Osteocyte (in vitro differentiated cells): ENCODE measurements around the gene ITSN2. TPM values are rescaled to one million over a fixed set of nuclear protein-coding genes. Genes with fewer than 3 reads are reported as not detected.

Experiments used
- DNase-seq: peaks from one replicate; pipeline ENCODE4 v3.0.0; 2021; ENCODE audit warnings: mixed read lengths; ENCODE audit not compliant: unreplicated experiment; ENCODE audit errors: extremely low spot score
- H3K27ac Mint-ChIP-seq: one replicate; pipeline ENCODE4 v1.8.0; 2021; ENCODE audit warnings: mild to moderate bottlenecking, mixed read lengths; ENCODE audit not compliant: unreplicated experiment
- H3K27me3 Mint-ChIP-seq: one replicate; pipeline ENCODE4 v1.8.0; 2021; ENCODE audit warnings: mixed read lengths; ENCODE audit not compliant: unreplicated experiment
- H3K36me3 Mint-ChIP-seq: one replicate; pipeline ENCODE4 v1.8.0; 2021; ENCODE audit warnings: mixed read lengths; ENCODE audit not compliant: unreplicated experiment
- H3K4me1 Mint-ChIP-seq: one replicate; pipeline ENCODE4 v1.8.0; 2021; ENCODE audit warnings: mixed read lengths; ENCODE audit not compliant: unreplicated experiment
- H3K4me3 Mint-ChIP-seq: one replicate; pipeline ENCODE4 v1.8.0; 2021; ENCODE audit warnings: mild to moderate bottlenecking, moderate library complexity, mixed read lengths; ENCODE audit not compliant: unreplicated experiment
- H3K9me3 Mint-ChIP-seq: one replicate; pipeline ENCODE4 v1.8.0; 2021; ENCODE audit warnings: mixed read lengths; ENCODE audit not compliant: unreplicated experiment
- CTCF ChIP-seq: fragments of 200-600 bp; sonication (generic); IDR thresholded peaks from 2 replicates; pipeline ENCODE4 v1.5.0; 2021; ENCODE audit warnings: antibody characterized with exemption, mild to moderate bottlenecking, moderate library complexity
- total RNA-seq: library from RNA; stranded (reverse); gene quantifications from 2 replicates; pipeline ENCODE4 v1.2.1, GENCODE V29; 2021

ITSN2 gene
- total RNA-seq, 1 donor from 2014 or later, result 32.1 TPM

DNA sequence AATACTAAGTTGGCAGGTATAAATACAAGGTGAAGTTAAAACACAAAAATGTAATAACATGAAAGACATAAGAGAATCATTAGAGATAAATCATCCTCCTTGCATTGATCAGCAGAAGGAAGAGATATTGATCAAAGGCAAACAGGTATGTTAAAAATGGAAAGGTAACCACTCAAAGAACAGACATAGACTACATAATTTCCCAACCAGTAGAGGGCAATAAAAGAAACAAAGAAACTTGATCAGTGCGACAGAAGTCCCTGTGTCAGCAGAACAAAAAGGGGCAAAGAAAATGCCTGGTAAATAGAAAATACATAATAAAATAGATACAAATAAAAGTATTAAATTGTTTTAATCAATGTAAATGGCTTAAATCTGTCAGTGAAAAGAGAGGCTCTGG is 131.9 kb downstream of the ITSN2 start:
- no peak overlapping the region for H3K4me3 Mint-ChIP-seq
- H3K36me3 Mint-ChIP-seq, result peaks cover 8% of the 10 kb centered on the region
- no peaks in the 10 kb centered on the region for H3K9me3 Mint-ChIP-seq
- no peak for DNase-seq
- no peak overlapping the region for H3K27ac Mint-ChIP-seq
- no peaks in the 10 kb centered on the region for H3K27me3 Mint-ChIP-seq
- peak; percentile 55 for TF ChIP-seq CTCF
- H3K4me1 Mint-ChIP-seq, result no peaks in the 10 kb centered on the region

DNA sequence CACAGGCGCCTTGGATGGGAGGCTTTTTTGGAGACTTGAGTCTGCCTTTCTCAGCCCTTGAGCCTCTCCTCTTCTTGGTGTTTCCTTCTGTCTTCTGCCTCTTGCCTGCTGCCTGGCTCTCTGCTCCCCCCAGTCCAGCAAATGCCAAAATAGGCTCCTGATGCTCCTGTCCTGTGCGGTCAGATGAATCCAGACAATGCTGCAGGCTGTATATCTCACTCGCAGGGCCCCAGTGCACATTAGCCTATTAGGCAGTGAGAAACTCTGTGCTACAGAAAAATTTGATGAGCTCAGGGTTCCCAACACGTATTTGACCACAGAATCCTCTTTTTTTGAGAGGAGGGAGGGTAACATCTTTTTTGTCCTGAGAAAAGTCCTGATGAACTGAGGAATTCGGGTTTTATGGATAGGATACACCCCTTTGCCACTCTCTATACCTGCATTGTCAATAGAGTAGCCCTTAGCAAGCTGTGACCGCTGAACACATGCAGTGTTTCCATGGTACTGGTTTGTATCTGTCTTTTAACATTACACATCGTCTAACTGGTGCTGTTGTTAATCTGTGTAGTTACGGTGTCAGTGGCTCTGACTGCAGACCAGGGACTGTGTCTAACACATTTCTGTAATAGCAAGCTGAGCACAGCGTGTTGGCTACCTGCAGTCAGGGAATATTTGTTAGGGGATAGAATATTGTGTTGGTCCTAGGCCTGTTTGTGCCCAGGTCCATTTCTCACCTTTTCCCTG is 134.7 kb downstream of the ITSN2 start:
- no peaks in the 10 kb centered on the region for H3K9me3 Mint-ChIP-seq
- H3K27me3 Mint-ChIP-seq, result no peaks in the 10 kb centered on the region
- no peak for TF ChIP-seq CTCF
- H3K36me3 Mint-ChIP-seq, result peaks cover 8% of the 10 kb centered on the region
- no peaks in the 10 kb centered on the region for H3K4me1 Mint-ChIP-seq
- H3K4me3 Mint-ChIP-seq, result no peak overlapping the region
- no peak overlapping the region for H3K27ac Mint-ChIP-seq
- no peak for DNase-seq

DNA sequence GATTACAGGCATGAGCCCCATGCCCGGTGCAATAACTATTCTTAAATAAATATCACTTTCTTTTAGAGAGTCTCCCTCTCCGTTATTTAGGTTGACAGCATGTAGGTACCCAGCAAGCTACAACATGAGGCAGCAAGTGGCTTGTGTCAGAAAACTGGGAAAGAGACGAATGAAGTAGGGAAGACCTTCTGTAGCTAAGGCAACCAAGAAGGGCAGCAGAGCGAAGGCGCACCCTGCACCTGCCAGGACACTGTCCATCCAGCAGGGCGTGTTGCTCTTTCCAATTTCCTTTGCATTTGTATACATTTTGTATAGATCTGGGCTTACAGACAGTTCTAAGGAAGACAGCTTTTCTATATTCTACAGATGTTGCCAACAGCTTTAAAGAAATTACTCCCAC is 137.4 kb downstream of the ITSN2 start:
- no peaks in the 10 kb centered on the region for H3K9me3 Mint-ChIP-seq
- no peaks in the 10 kb centered on the region for H3K4me1 Mint-ChIP-seq
- no peak for DNase-seq
- H3K36me3 Mint-ChIP-seq, result peaks cover 17% of the 10 kb centered on the region
- H3K27me3 Mint-ChIP-seq, result no peaks in the 10 kb centered on the region
- no peak overlapping the region for H3K4me3 Mint-ChIP-seq
- H3K27ac Mint-ChIP-seq, result no peak overlapping the region
- TF ChIP-seq CTCF, result no peak

- no peak for TF ChIP-seq CTCF
- no peaks in the 10 kb centered on the region for H3K9me3 Mint-ChIP-seq
- no peak overlapping the region for H3K27ac Mint-ChIP-seq
- H3K36me3 Mint-ChIP-seq, result peaks cover 18% of the 10 kb centered on the region
- H3K4me3 Mint-ChIP-seq, result no peak overlapping the region
- DNase-seq, result no peak
- H3K4me1 Mint-ChIP-seq, result no peaks in the 10 kb centered on the region
- H3K27me3 Mint-ChIP-seq, result no peaks in the 10 kb centered on the region
Observed at GRCh38 chr2:24221343-24222050, 138.8 kb downstream of the ITSN2 start.

DNA sequence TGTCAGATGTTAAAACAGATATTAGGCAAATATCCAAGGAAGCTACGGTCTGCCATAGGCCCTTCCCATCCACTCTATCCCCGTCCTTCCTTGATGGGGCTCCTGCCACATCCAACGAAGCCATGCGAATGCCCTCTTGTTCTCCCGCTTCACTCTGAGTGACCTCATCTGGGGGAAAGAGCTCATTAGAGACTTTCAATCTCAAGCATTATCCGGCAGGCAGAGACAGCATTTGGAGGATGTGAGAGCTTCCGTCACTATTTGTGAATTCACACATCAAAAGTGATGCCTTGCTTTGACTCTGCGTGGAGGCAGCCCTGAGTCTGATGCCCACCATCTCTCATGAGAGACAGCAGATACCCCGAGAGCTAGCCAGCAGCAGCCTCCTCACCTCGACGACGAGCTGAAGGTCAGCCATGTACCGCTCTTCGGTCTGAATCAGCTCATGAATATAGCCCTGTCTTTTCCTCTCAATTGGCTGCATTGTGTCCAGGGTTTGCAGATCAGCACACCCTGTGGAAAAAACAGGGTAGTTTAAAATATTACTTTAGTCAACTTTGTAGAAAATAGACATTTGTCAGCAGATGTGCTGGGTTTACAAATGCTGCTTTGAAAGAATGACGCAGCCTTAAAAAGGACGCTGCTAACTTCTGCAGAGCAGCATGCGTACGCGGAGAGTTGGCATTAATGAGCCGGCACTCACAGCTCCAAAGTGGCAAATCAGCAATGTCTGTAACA is 139.6 kb downstream of the ITSN2 start:
- no peaks in the 10 kb centered on the region for H3K9me3 Mint-ChIP-seq
- H3K27me3 Mint-ChIP-seq, result no peaks in the 10 kb centered on the region
- H3K36me3 Mint-ChIP-seq, result peaks cover 23% of the 10 kb centered on the region
- no peak overlapping the region for H3K4me3 Mint-ChIP-seq
- H3K27ac Mint-ChIP-seq, result no peak overlapping the region
- H3K4me1 Mint-ChIP-seq, result no peaks in the 10 kb centered on the region
- no peak for TF ChIP-seq CTCF
- DNase-seq, result no peak
